ENCODE data around the gene YTHDC2. TPM values are rescaled to one million over a fixed set of nuclear protein-coding genes. Genes with fewer than 3 reads are reported as not detected.

The YTHDC2 gene
- total and polyA plus RNA-seq, 12 donors, result 4.9 to 20.9 (median 13.0) TPM

DNA sequence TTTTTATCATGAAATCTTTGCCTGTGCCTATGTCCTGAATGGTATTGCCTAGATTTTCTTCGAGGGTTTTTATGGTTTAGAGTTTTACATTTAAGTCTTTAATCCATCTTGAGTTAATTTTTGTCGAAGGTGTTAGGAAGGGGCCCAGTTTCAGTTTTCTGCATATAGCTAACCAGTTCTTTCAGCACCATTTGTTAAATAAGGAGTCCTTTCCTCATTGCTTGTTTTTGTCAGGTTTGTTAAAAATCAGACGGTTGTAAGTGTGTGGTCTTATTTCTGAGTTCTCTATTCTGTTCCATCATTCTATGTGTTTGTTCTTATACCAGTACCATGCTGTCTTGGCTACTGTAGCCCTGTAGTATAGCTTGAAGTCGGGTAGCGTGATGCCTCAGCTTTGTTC, 55.9 kb downstream of the YTHDC2 start:
- no peaks in the 10 kb centered on the region for H3K27me3 ChIP-seq
- no peak for DNase-seq
- 97 to 98% methylated on average over 5 of the region's 5 CpGs for WGBS, 2 donors
- H3K9me3 ChIP-seq, result peaks cover 0 to 21% (median 7%) of the 10 kb centered on the region in 11 donors
- intact Hi-C loops (cut with DNase I), result no loop called here
- TF ChIP-seq, protein P1, sequence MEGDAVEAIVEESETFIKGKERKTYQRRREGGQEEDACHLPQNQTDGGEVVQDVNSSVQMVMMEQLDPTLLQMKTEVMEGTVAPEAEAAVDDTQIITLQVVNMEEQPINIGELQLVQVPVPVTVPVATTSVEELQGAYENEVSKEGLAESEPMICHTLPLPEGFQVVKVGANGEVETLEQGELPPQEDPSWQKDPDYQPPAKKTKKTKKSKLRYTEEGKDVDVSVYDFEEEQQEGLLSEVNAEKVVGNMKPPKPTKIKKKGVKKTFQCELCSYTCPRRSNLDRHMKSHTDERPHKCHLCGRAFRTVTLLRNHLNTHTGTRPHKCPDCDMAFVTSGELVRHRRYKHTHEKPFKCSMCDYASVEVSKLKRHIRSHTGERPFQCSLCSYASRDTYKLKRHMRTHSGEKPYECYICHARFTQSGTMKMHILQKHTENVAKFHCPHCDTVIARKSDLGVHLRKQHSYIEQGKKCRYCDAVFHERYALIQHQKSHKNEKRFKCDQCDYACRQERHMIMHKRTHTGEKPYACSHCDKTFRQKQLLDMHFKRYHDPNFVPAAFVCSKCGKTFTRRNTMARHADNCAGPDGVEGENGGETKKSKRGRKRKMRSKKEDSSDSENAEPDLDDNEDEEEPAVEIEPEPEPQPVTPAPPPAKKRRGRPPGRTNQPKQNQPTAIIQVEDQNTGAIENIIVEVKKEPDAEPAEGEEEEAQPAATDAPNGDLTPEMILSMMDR (IDR thresholded peaks at IDR 0.05), result no peak
- no peak overlapping the region for H3K27ac ChIP-seq
- peaks cover 0 to 100% (median 39%) of the 10 kb centered on the region in 9 donors for H3K36me3 ChIP-seq
- no peak overlapping the region for H3K4me3 ChIP-seq
- peaks cover 0 to 3% (median 0%) of the 10 kb centered on the region in 9 donors for H3K4me1 ChIP-seq
- ATAC-seq, result no peak

DNA sequence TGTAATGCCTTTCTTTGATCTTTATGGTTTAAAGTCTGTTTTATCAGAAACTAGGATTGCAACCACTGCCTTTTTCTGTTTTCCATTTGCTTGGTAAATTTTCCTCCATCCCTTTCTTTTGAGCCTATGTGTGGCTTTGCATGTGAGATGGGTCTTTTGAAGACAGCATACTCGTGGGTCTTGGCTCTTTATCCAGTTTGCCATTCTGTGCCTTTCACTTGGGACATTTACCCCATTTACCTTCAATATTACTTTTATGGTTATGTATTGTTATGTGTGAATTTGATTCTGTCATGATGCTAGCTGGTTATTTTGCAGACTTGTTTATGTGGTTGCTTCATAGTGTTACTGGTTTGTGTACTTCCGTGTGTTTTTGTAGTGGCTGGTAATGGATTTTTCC, 59.2 kb downstream of the YTHDC2 start:
- ATAC-seq, result no peak
- Histone ChIP-seq H3K27me3 (no peaks in the 10 kb centered on the region), H3K27ac (no peak overlapping the region), H3K4me1 (peaks cover 0 to 5% (median 0%) of the 10 kb centered on the region in 9 donors), H3K9me3 (peaks cover 0 to 21% (median 7%) of the 10 kb centered on the region in 11 donors), H3K36me3 (peaks cover 0 to 83% (median 25%) of the 10 kb centered on the region in 9 donors), H3K4me3 (no peak overlapping the region)
- TF ChIP-seq, protein P1 (IDR thresholded peaks at IDR 0.05), result no peak
- intact Hi-C loops (cut with DNase I), result no loop called here
- no peak for DNase-seq
- WGBS, 2 donors, result 95 to 96% methylated on average over 2 of the region's 2 CpGs

DNA sequence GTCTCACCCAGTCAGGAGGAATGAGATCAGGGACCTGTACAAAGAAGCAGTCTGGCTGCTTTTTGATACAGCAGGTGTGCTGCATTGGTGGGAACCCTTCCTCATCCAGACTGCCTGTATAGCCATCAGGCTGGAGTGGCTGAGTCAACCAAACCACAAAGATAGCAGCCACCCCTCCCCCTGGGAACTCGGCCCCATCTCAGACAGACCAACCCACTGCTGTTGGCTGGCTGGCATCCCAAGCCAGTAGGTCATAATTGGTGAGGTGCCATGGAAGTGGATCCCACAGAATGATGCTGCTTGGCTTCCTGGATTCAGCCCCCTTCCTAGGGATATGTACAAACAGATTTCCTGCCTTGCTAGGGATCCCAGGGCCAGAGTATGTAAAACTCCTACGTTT, 60.9 kb downstream of the YTHDC2 start:
- Histone ChIP-seq H3K4me1 (peaks cover 0 to 5% (median 0%) of the 10 kb centered on the region in 9 donors), H3K36me3 (peaks cover 0 to 69% (median 15%) of the 10 kb centered on the region in 9 donors), H3K27me3 (no peaks in the 10 kb centered on the region), H3K27ac (no peak overlapping the region), H3K9me3 (peaks cover 0 to 21% (median 7%) of the 10 kb centered on the region in 11 donors), H3K4me3 (no peak overlapping the region)
- intact Hi-C loops (cut with DNase I), result no loop called here
- TF ChIP-seq, protein P1 (IDR thresholded peaks at IDR 0.05), result no peak
- ATAC-seq, result peak in 4 of 8 donors; percentile 24 to 57 (median 52)
- peak in 1 of 2 donors; percentile 16 for DNase-seq
- 48 to 70% methylated on average over 2 of the region's 2 CpGs for WGBS, 2 donors

DNA sequence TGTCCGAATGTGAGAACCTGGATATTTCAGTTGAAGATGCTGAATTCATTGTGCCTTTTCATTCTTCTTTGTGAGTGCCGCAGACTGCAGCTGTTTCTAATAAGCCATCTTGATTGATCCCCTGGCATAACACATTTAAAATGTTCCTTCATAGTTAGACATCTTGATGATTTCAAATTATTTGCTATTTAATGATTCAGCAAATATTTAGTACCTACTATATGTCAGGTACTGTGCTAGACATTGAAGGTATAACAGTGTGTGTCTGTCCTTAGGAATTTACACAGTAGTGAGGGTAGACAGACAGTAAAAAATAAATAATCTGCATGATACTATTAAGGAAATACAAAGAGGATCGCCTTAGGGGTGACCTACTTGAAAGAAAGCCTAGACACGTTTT, 61.6 kb downstream of the YTHDC2 start:
- Histone ChIP-seq H3K36me3 (peaks cover 0 to 69% (median 14%) of the 10 kb centered on the region in 9 donors), H3K27me3 (no peaks in the 10 kb centered on the region), H3K4me3 (no peak overlapping the region), H3K4me1 (peaks cover 0 to 5% (median 0%) of the 10 kb centered on the region in 9 donors), H3K9me3 (peaks cover 0 to 21% (median 7%) of the 10 kb centered on the region in 11 donors), H3K27ac (no peak overlapping the region)
- DNase-seq (no peak), ATAC-seq (no peak)
- intact Hi-C loops (cut with DNase I), result no loop called here
- 83 to 98% methylated on average over 4 of the region's 4 CpGs for WGBS, 2 donors
- TF ChIP-seq, protein P1 (IDR thresholded peaks at IDR 0.05), result no peak

Measured in heart right ventricle (tissue), 16 donors.